Nephron (organoid): ENCODE data around the gene MAPK9.

ENCODE experiments used
- H3K27ac Mint-ChIP-seq, 3 experiments: 2 replicates each; pipeline ENCODE4 v1.8.0; 2020; ENCODE audit warnings: mixed read lengths in 3 of 3, mild to moderate bottlenecking in 2 of 3, moderate library complexity in 1 of 3
- H3K27me3 Mint-ChIP-seq: 2 replicates; pipeline ENCODE4 v1.8.0; 2021; ENCODE audit warnings: low read depth, mild to moderate bottlenecking, moderate library complexity, mixed read lengths
- H3K36me3 Mint-ChIP-seq: 2 replicates; pipeline ENCODE4 v1.8.0; 2020; ENCODE audit warnings: low read depth, mixed read lengths
- H3K4me1 Mint-ChIP-seq: 2 replicates; pipeline ENCODE4 v1.8.0; 2020; ENCODE audit warnings: mixed read lengths
- H3K4me3 Mint-ChIP-seq, 3 experiments: 2 replicates each; pipeline ENCODE4 v1.8.0; 2020; ENCODE audit warnings: mild to moderate bottlenecking in 3 of 3, mixed read lengths in 3 of 3, moderate library complexity in 2 of 3
- H3K9me3 Mint-ChIP-seq: 2 replicates; pipeline ENCODE4 v1.8.0; 2020; ENCODE audit warnings: mixed read lengths
- TF ChIP-seq, protein P1 (sequence below), 3 experiments: fragments of 200-600 bp; sonication (generic); IDR thresholded peaks; one replicate each; pipeline ENCODE4 v1.5.0; 2021; ENCODE audit warnings: antibody characterized with exemption in 3 of 3; ENCODE audit not compliant: unreplicated experiment in 3 of 3

Gene MAPK9

DNA sequence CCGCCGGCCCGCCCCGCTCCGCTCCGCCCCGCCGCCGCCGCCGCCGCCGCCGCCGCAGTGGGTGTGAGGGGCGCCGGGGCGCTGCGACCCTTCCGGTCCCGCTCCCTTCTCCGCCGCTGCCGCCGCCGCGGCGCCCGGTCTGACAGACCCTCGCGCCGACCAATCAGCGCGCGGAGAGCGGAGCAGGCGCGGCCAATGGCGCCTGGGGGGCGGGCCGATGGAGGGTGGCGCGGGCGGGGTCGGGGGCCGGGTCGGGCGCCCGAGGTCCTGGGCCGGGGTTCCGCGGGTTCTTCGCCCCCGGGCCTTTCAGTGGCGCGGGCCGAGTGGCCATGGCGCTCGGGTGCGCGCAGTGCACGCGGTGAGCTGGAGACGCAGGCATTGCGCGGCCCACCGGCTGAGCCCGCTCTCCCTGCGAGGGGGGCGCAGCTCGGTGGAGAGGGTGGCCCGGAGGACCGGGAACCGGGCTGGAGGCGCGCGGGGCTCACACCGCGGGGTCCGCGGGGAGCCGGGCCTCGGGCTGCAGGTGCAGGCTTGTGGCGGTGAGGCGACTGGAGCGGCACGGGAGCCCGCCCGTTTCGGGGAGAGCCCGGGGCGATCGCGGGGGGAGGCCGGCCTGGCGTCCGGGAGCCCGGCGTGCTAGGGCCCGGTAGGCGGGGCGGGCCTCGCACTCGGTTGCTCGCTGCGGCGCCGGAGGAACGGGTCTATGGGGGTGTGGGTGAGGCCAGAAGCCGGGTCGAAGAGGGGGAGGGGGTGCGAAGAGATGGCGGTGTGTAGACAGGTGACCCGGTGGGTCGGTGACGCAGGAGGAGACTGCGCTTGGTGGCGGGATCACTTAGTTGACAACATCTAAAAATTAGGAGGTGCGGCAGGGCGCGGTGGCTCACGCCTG is at the start of gene MAPK9:
Gene MAPK9, minus strand, starts transcription at position 141 of the 889 bp plus-strand sequence. CDS start 11,522 bp downstream, outside the sequence.
- Mint-ChIP-seq H3K27ac (peak within 1 kb of the TSS; percentile 44 to 94 (median 92)), H3K9me3 (no peaks in the 10 kb centered on the region), H3K4me1 (peaks cover 26% of the 10 kb centered on the region), H3K4me3 (peak within 1 kb of the TSS; percentile 94 to 97 (median 95)), H3K36me3 (peaks cover 3% of the 10 kb centered on the region), H3K27me3 (peaks cover 3% of the 10 kb centered on the region)
- TF ChIP-seq, protein P1, sequence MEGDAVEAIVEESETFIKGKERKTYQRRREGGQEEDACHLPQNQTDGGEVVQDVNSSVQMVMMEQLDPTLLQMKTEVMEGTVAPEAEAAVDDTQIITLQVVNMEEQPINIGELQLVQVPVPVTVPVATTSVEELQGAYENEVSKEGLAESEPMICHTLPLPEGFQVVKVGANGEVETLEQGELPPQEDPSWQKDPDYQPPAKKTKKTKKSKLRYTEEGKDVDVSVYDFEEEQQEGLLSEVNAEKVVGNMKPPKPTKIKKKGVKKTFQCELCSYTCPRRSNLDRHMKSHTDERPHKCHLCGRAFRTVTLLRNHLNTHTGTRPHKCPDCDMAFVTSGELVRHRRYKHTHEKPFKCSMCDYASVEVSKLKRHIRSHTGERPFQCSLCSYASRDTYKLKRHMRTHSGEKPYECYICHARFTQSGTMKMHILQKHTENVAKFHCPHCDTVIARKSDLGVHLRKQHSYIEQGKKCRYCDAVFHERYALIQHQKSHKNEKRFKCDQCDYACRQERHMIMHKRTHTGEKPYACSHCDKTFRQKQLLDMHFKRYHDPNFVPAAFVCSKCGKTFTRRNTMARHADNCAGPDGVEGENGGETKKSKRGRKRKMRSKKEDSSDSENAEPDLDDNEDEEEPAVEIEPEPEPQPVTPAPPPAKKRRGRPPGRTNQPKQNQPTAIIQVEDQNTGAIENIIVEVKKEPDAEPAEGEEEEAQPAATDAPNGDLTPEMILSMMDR (IDR thresholded peaks at IDR 0.05; ENCODE audit: unreplicated experiment in 3 of 3), result no peak

DNA sequence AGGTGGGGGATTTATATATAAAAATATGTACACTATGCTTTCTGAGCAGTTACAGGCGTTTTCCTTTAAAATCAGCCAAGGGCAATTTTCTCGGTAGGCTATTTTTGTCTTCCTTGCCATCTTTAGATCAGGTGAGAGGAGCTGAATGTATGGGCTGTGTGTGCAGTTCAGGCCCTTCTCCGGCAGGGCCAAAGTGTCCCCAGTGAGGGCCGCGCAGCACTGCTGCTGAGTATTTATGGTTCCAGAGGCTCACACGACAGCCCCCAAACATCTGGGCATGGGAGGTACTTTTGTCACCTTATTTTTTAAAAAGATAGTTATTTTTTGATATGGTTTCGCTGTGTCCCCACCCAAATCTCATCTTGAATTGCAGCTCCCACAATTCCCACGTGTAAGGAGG is 49.7 kb upstream of the MAPK9 start:
- Mint-ChIP-seq H3K27ac (no peak overlapping the region), H3K9me3 (no peaks in the 10 kb centered on the region), H3K4me3 (no peak overlapping the region), H3K36me3 (peaks cover 18% of the 10 kb centered on the region), H3K27me3 (peaks cover 13% of the 10 kb centered on the region), H3K4me1 (peaks cover 18% of the 10 kb centered on the region)
- TF ChIP-seq, protein P1 (IDR thresholded peaks at IDR 0.05; ENCODE audit: unreplicated experiment in 3 of 3), result no peak

DNA sequence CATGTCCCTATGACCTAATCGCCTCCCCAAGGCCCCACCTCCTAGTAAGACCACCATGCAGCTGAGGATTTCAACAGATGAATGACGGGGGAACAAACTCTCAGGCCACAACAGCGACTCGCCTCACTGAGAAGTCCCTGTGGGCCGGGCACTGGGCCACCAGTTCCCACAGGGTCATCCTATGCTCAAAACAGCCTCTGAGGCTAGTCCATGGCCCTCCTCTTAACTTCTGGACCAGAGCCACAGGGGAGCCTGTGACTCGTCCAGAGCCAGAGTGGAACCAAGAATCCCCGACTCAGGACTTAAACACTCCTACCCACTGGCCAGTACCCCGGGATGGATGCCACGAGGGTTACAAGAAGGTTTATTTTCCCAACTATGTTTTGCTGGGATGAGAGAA is 49.0 kb upstream of the MAPK9 start:
- Mint-ChIP-seq H3K27me3 (peaks cover 6% of the 10 kb centered on the region), H3K4me1 (peaks cover 16% of the 10 kb centered on the region), H3K9me3 (no peaks in the 10 kb centered on the region), H3K27ac (no peak overlapping the region), H3K36me3 (peaks cover 22% of the 10 kb centered on the region), H3K4me3 (no peak overlapping the region)
- TF ChIP-seq, protein P1 (IDR thresholded peaks at IDR 0.05; ENCODE audit: unreplicated experiment in 3 of 3), result no peak

DNA sequence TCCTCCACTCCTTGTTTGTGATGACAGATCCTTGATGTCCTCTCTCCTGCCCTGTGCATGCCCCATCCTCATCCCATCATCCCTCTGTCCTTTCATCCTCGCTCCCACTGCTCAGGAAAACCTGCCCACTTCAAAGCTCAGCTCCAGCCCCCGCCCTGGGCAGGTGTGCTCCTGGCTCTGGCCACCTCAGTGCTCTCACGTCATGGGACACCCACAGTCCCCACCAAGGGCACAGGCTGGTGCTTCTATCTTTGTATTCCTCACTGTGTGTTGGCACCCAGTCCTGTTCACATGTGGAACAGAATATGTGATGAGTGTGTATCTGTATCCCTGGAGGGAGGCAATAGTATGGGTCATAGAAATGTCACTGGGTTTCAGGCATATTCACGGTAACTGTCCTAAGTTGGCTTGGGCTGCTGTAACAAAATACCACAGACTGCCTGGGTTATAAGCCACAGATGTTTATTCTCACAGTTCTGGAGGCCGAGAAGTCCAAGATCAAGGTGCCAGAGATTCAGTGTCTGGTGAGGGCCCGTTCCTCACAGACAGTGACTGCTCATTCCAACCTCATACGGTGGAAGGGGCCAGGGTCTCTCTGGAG is 47.8 kb upstream of the MAPK9 start:
- H3K27ac Mint-ChIP-seq, result peak overlapping the region in 1 of 3 experiments; percentile 3
- H3K4me3 Mint-ChIP-seq, result no peak overlapping the region
- H3K36me3 Mint-ChIP-seq, result peaks cover 22% of the 10 kb centered on the region
- H3K9me3 Mint-ChIP-seq, result no peaks in the 10 kb centered on the region
- H3K4me1 Mint-ChIP-seq, result peaks cover 16% of the 10 kb centered on the region
- peaks cover 6% of the 10 kb centered on the region for H3K27me3 Mint-ChIP-seq
- TF ChIP-seq, protein P1 (IDR thresholded peaks at IDR 0.05; ENCODE audit: unreplicated experiment in 3 of 3), result no peak

DNA sequence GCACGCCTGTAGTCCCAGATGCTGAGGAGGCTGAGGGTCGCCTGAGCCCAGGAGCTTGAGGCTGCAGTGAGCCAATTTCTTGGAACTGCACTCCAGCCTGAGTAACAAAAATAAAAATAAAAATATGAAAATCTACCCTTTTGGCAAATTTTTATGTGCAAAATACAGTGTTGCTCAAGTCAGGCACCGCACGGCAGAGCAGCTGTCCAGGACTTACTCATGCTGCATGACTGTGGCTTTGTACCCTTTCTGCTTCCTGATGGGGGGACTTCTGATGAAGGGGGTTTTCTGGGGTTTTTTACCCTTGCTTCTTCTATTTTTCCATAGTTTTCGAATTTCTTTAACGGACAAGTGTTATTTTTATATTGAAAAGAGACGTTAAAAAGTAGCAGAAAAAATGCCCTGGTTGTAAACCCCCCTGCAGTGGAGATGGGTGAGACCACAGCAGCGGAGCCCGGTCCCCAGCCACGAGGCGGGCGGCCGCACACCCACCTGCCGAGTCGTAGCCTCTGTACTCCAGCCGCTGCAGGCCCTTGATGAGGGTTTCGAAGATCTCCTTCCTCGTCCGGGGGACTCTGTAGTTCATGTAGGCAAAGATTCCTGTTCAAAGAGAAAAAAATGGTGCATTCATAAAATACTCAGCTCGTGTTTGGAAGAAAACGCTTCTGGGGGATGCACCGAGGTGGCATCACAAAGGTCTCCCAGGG is 46.3 kb upstream of the MAPK9 start:
- TF ChIP-seq, protein P1 (IDR thresholded peaks at IDR 0.05; ENCODE audit: unreplicated experiment in 3 of 3), result no peak
- Mint-ChIP-seq H3K9me3 (no peaks in the 10 kb centered on the region), H3K4me1 (peaks cover 11% of the 10 kb centered on the region), H3K4me3 (no peak overlapping the region), H3K27me3 (peaks cover 2% of the 10 kb centered on the region), H3K36me3 (peaks cover 36% of the 10 kb centered on the region), H3K27ac (no peak overlapping the region)
